Cardiac fibroblast (primary cell): ENCODE results near the gene MRPL45.

Source experiments
- DNase-seq, 2 donors: peaks; one replicate each; pipeline versions ENCODE4 v3.0.0 to v3.0.0-alpha.2; 2010; ENCODE audit warnings: low read depth in 2 of 2
- H3K4me3 ChIP-seq, 2 donors: replicated peaks in 1 of 2; 1 replicate in 1 of 2; 2 replicates in 1 of 2; pipeline ENCODE4 v1.5.1; 2011; ENCODE audit warnings: low read depth in 2 of 2, low read length in 2 of 2, mild to moderate bottlenecking in 2 of 2, moderate library complexity in 1 of 2
- TF ChIP-seq, protein P1 (sequence below): IDR thresholded peaks from one replicate; pipeline ENCODE4 v1.5.1; 2011; ENCODE audit warnings: low read depth, mild to moderate bottlenecking, low read length, inconsistent platforms

MRPL45 gene

DNA sequence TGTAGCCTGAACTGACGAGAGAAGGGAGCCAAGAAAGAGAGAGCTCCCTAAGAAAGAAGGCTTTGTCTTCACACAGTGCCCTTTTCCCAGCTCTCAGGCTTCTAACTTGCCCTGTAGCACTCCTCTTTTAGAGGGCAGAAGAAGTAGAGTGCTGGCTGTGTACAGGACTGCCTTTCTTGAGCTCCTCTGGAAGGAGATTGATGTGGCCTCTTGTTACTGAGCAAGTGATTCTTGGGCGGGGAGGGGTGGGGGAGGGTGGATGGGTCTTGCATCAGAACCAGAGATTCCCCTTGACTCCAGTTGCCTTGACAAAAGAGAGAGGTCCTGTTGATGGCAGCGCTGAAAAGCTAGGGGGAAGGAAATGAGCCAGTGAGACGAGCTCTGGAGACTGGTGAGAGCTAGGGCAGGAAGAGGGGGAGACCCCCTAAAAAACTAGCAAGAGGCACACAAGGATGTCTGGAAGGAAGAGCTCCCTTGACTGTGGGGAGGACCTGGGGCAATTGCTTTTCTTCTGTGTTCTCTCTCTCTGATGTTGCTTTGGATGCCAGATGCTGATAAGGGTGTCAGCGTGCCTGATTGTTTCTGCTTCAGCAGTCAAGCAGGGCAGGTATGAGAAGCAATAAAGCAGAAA is 28.4 kb downstream of the MRPL45 start:
- no peak overlapping the region for H3K4me3 ChIP-seq
- no peak for DNase-seq
- TF ChIP-seq, protein P1, sequence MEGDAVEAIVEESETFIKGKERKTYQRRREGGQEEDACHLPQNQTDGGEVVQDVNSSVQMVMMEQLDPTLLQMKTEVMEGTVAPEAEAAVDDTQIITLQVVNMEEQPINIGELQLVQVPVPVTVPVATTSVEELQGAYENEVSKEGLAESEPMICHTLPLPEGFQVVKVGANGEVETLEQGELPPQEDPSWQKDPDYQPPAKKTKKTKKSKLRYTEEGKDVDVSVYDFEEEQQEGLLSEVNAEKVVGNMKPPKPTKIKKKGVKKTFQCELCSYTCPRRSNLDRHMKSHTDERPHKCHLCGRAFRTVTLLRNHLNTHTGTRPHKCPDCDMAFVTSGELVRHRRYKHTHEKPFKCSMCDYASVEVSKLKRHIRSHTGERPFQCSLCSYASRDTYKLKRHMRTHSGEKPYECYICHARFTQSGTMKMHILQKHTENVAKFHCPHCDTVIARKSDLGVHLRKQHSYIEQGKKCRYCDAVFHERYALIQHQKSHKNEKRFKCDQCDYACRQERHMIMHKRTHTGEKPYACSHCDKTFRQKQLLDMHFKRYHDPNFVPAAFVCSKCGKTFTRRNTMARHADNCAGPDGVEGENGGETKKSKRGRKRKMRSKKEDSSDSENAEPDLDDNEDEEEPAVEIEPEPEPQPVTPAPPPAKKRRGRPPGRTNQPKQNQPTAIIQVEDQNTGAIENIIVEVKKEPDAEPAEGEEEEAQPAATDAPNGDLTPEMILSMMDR = no peak

DNA sequence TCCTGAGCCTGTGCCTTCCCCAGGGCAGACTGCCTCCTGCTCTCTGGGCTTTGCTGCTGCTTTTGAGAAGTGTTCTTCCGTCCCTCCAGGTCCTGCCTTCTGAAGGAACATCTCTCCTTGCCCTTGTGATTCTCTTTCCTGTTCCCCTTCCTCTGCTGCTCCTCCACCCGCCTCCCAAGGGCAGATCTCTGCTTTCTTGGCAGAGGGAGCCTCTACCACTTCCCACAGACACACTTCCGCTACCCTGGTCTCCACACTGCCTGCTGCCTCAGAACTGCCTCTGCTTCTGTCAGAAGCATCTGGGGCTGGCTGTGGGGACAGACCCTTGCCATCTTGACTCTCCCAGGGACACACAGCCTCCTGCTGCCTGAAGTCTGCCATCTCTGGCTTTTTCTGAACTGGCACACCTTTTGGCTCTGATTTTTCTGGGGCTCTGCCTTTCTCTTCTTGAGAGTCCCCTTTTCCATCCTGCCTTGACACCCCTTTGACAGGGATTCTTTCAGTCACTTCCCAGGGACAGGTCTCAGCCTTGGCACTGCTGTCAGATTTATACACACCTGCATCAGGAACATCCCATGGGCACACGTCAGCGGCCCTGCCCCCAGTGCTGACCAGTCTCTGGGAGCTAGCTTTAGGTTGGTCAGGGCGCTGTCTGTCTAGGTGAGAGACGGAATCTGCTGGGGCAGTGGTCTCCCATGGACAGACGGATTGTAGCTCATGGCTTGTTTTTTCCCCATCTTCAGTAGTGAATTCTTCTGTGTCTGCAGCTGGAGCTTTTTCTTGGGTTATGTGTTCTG is 30.2 kb downstream of the MRPL45 start:
- peak in 1 of 2 donors; percentile 30 for DNase-seq
- H3K4me3 ChIP-seq = no peak overlapping the region
- TF ChIP-seq, protein P1 = no peak

DNA sequence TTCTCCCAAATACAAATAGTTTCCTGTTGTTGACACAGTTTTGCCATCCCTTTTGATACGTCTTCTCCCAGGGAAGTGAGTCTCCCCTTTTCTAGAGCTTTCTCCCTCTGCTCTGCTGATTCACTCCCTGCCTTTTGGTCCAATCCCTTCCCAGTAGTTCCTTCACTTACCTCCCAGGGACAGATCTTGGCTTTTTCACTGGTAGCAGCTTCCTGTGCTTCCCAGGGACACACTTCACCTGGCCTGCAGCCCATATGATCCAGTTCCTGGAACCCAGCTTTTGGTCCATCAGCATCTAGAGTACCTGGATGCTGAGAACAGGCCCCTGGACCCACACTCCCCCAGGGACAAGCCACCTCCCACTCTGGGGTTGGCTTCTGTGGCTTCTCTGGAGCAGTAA is 31.0 kb downstream of the MRPL45 start:
- TF ChIP-seq, protein P1 = no peak

DNA sequence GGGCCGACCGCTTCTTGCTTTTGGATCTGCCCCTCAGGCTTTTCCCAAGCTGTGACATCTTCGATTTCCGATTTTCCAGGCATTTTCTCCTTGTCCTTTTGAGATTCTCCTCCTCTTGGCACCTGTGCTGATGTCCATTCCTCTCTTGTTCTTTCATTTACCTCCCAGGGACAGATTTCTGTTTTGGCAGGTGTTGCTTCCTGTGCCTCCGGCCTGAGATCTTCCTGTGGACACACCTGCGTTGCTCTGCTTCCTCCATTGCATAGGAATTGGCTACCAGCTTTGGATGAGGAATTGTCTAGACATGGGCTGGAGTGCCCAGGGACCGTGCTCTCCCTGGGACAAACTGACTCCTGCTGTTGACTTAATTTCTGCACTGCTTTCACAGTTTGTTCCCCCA is 31.7 kb downstream of the MRPL45 start:
- H3K4me3 ChIP-seq = no peak overlapping the region
- TF ChIP-seq, protein P1 = no peak
- DNase-seq = no peak

More for the DNA sequence above, 31.0 kb downstream of the MRPL45 start:
- DNase-seq = no peak
- H3K4me3 ChIP-seq = no peak overlapping the region

DNA sequence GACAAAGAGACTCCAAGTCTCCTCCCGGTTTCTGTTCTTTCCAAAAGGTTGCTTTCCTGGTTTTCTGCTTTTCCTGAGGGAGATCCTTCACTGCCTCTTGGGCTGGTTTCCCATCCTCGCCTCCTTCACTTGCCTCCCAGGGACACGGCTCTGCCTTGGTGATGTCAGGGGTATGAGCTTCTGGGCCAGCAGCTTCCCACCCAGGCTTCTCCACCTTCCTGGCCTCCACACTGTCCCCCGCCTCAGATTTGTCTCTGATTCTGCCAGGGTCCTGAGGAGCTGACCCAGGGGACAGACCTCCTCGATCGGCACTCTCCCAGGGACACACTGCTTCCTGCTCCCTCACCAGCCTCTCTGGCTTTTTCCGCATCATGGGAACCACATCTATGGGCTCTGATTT is 32.3 kb downstream of the MRPL45 start:
- DNase-seq = no peak
- TF ChIP-seq, protein P1 = no peak
- no peak overlapping the region for H3K4me3 ChIP-seq

DNA sequence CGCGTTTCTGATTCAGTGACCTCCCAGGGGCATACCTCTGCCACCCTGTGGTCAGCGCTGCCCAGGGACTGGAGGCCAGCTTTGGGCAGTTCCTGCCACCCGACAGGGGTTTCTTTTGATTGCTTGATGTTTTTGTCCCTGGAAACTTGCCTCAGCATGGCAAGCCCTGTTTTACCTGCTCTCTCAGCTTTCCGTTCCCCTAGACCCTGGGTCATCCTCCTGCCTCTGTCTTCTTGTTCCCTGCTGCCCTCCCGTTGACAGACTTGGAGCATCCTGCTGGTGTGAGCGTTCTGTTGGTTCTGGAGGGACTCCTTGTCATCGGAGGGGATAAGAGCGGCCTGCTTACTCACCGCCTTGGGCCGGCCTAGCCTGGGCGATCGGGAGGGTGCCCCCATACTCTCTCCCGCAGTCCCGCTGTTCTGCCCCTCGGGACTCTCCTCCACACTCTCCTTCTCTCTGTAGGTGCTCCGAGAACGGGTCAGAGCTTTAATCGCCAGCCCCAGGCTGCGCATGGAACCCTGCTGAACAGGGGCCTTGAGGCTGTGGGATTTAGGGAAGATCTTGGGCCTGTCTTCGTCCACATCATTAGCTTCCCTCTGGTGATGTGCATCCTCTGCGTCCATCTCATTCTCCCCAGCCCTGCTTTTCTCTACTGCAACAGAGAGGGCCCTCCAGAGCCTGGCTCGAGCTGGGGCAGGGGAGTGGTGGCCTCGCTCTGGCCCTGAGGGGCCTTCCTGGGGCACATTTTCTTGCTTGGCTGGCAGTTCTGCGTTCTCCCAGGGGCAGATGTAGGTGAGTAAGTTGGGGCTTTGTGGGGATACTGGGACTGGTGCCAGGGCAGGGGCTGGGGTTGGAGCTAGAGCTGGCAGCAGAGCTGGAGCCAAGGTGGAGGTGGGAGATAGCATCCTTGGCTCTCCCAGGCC is 33.1 kb downstream of the MRPL45 start:
- H3K4me3 ChIP-seq = no peak overlapping the region

More for the DNA sequence above, 33.1 kb downstream of the MRPL45 start:
- DNase-seq = no peak
- TF ChIP-seq, protein P1 = no peak
